Cardiac muscle cell (in vitro differentiated cells and primary cell): ENCODE data around the gene PYM1. TPM values are rescaled to one million over a fixed set of nuclear protein-coding genes. Genes with fewer than 3 reads are reported as not detected.

ENCODE experiments used
- DNase-seq, 2 donors: peaks; one replicate each; pipeline versions ENCODE4 v3.0.0 to v3.0.0-alpha.2; 2010 to 2017; ENCODE audit warnings: low read depth in 1 of 2, low spot score in 1 of 2
- H3K27ac ChIP-seq: fragments of 200-600 bp; sonication (generic); 2 replicates; pipeline ENCODE4 v1.5.1; 2016
- H3K27me3 ChIP-seq: fragments of 200-600 bp; sonication (generic); 2 replicates; pipeline ENCODE4 v1.6.0; 2016; ENCODE audit warnings: control low read depth
- H3K36me3 ChIP-seq: fragments of 200-600 bp; sonication (generic); 2 replicates; pipeline ENCODE4 v1.5.1; 2016; ENCODE audit warnings: control low read depth
- H3K4me1 ChIP-seq: fragments of 200-600 bp; sonication (generic); 2 replicates; pipeline ENCODE4 v1.8.1; 2017; ENCODE audit warnings: low read depth, mild to moderate bottlenecking, mixed run types
- H3K4me3 ChIP-seq: fragments of 200-600 bp; sonication (generic); 2 replicates; pipeline ENCODE4 v1.5.1; 2016; ENCODE audit warnings: mild to moderate bottlenecking
- H3K9me3 ChIP-seq: fragments of 200-600 bp; sonication (generic); 2 replicates; pipeline ENCODE4 v1.5.1; 2017; ENCODE audit warnings: low read depth, mild to moderate bottlenecking, control low read depth
- polyA plus RNA-seq: library from polyadenylated mRNA; unstranded; fragments of >200 nt; fragmentation: Nextera tagmentation; extraction: Ambion mirVana; gene quantifications from 2 replicates; pipeline ENCODE4 v1.2.1, GENCODE V29; 2016
- total RNA-seq: library from RNA; depleted of rRNA; stranded (reverse); fragments of >200 nt; gene quantifications from 2 replicates; pipeline ENCODE4 v1.2.3, GENCODE V29; 2016
- TF ChIP-seq, protein P1 (sequence below): IDR thresholded peaks from 2 replicates; pipeline ENCODE4 v1.5.1; 2012; ENCODE audit warnings: low read depth, mild to moderate bottlenecking, low read length

The PYM1 gene
- total and polyA plus RNA-seq, 2 experiments from 2014 or later = 55.3 to 82.9 TPM

DNA sequence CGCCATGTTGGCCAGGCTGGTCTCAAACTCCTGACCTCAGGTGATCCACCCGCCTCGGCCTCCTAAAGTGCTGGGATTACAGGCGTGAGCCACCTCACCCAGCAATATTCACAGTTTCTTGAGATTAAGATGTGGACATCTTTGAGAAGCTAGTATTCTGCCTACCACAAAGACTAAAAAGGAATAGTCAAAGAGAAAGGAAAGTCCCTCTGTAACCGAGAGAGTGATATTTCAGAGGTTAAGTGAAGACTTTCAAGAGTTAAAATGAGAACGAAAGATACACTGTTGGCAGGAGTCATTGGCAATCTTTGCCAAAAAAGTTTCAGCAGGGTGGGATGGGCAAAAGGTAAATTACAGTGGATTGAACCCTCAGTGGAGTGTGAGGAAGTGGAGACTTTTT lies 18.9 kb upstream of the PYM1 start:
- DNase-seq = no peak
- H3K36me3 ChIP-seq = no peaks in the 10 kb centered on the region
- H3K27me3 ChIP-seq = no peaks in the 10 kb centered on the region
- no peaks in the 10 kb centered on the region for H3K4me1 ChIP-seq
- no peaks in the 10 kb centered on the region for H3K9me3 ChIP-seq
- H3K27ac ChIP-seq = no peak overlapping the region
- H3K4me3 ChIP-seq = no peak overlapping the region
- TF ChIP-seq, protein P1, sequence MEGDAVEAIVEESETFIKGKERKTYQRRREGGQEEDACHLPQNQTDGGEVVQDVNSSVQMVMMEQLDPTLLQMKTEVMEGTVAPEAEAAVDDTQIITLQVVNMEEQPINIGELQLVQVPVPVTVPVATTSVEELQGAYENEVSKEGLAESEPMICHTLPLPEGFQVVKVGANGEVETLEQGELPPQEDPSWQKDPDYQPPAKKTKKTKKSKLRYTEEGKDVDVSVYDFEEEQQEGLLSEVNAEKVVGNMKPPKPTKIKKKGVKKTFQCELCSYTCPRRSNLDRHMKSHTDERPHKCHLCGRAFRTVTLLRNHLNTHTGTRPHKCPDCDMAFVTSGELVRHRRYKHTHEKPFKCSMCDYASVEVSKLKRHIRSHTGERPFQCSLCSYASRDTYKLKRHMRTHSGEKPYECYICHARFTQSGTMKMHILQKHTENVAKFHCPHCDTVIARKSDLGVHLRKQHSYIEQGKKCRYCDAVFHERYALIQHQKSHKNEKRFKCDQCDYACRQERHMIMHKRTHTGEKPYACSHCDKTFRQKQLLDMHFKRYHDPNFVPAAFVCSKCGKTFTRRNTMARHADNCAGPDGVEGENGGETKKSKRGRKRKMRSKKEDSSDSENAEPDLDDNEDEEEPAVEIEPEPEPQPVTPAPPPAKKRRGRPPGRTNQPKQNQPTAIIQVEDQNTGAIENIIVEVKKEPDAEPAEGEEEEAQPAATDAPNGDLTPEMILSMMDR = no peak

DNA sequence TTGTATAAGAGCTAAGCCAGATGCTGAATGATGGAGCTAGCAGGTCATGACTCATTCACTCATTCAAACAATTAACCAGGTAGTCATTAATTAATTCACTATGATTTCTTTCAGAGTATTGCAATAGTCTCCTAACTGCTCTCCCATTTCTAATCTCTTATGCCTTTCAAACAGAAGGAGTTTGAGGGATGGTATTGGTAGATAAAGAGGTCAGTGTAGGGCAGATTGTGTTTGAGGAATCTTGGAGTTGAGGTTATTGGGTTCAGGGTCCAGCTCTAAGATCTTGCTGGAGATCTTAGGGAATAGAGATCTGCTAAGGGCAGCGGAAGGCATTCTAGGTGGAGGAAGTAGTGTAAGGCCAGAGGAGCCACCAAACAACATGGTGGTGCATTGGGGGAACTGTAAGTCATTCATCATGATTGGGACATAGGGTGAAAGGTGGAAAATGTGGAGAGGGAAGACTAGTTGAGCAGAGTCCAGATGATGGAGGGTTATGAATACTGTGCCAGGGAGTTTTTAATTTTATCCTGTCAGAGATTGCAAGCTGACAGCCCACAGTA lies 15.0 kb upstream of the PYM1 start:
- TF ChIP-seq, protein P1 = no peak
- no peak overlapping the region for H3K4me3 ChIP-seq
- H3K36me3 ChIP-seq = no peaks in the 10 kb centered on the region

DNA sequence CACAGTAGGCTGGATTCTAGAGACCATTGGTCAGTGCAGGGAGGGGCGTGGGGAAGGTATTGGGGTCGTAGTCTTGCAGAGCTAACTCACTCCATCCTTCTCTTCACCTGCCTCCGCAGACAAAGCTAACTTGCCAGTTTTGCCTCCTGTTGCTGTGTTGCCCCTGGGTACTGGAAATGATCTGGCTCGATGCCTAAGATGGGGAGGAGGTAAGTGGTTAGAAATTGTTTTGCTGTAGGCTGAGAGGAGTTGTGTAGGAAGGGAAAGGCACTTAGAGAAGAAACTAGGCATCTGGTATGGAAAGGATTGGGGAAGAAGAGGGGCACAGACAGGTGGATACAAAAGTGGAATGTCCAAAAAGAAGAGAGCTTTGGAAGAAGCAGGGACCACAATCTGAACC lies 14.4 kb upstream of the PYM1 start:
- H3K36me3 ChIP-seq = no peaks in the 10 kb centered on the region
- no peak overlapping the region for H3K27ac ChIP-seq
- no peaks in the 10 kb centered on the region for H3K9me3 ChIP-seq
- H3K27me3 ChIP-seq = peaks cover under 1% of the 10 kb centered on the region
- TF ChIP-seq, protein P1 = no peak
- H3K4me3 ChIP-seq = no peak overlapping the region
- no peak for DNase-seq
- H3K4me1 ChIP-seq = no peaks in the 10 kb centered on the region

More for the DNA sequence above, 15.0 kb upstream of the PYM1 start:
- H3K27me3 ChIP-seq = no peaks in the 10 kb centered on the region
- DNase-seq = no peak
- no peak overlapping the region for H3K27ac ChIP-seq
- no peaks in the 10 kb centered on the region for H3K9me3 ChIP-seq
- no peaks in the 10 kb centered on the region for H3K4me1 ChIP-seq

DNA sequence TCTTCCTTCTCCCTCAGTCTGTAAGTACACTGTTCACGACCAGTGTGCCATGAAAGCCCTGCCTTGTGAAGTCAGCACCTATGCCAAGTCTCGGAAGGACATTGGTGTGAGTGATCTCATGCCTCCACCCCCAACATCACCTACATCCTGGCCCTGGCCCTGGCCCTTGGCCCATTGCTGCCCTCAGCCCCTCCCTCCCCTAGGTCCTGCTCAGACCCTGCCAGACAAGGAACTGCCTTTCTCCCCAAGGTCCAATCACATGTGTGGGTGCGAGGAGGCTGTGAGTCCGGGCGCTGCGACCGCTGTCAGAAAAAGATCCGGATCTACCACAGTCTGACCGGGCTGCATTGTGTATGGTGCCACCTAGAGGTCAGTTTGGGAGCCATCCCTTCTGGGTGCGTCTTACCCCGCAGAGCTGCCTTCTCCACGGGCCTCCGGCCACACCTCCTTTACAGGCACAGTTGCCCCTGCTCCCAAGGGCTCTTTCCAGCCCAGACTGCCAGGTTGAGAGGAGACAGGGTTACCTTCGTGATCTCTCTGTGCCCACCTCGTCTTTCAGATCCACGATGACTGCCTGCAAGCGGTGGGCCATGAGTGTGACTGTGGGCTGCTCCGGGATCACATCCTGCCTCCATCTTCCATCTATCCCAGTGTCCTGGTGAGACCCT lies 12.5 kb upstream of the PYM1 start:
- TF ChIP-seq, protein P1 = peak; percentile 93
- Histone ChIP-seq H3K27me3 (peaks cover 3% of the 10 kb centered on the region), H3K27ac (no peak overlapping the region), H3K36me3 (no peaks in the 10 kb centered on the region), H3K4me3 (no peak overlapping the region), H3K9me3 (no peaks in the 10 kb centered on the region), H3K4me1 (no peaks in the 10 kb centered on the region)
- peak; percentile 88 to 90 for DNase-seq

DNA sequence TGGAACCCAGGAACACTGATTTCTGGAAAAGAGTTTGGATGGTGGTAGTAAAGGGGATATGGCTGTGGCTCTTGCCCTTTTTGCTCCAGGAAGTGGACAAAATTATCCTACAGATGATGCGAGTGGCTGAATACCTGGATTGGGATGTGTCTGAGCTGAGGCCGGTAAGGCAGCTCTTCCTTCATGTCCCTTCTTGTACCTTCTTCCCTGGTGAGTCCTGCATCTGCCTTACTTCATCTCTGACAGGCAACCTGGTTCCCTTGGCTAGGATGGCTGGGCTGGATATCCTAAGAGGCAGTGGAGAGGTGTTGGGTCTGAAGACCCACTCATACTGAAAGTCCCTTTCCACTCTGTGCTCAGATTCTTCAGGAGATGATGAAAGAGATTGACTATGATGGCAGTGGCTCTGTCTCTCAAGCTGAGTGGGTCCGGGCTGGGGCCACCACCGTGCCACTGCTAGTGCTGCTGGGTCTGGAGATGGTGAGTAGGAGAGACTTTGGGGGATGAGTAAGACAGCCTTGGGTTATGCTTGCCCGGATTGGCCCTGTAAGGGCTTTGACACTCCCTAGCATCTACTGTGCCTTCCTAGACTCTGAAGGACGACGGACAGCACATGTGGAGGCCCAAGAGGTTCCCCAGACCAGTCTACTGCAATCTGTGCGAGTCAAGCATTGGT lies 11.3 kb upstream of the PYM1 start:
- peaks cover 13% of the 10 kb centered on the region for H3K27me3 ChIP-seq
- no peaks in the 10 kb centered on the region for H3K36me3 ChIP-seq
- H3K4me3 ChIP-seq = no peak overlapping the region
- TF ChIP-seq, protein P1 = no peak
- no peak for DNase-seq
- no peak overlapping the region for H3K27ac ChIP-seq
- H3K9me3 ChIP-seq = no peaks in the 10 kb centered on the region
- H3K4me1 ChIP-seq = no peaks in the 10 kb centered on the region
